ENCODE data around the gene CDH13.

CDH13 gene

DNA sequence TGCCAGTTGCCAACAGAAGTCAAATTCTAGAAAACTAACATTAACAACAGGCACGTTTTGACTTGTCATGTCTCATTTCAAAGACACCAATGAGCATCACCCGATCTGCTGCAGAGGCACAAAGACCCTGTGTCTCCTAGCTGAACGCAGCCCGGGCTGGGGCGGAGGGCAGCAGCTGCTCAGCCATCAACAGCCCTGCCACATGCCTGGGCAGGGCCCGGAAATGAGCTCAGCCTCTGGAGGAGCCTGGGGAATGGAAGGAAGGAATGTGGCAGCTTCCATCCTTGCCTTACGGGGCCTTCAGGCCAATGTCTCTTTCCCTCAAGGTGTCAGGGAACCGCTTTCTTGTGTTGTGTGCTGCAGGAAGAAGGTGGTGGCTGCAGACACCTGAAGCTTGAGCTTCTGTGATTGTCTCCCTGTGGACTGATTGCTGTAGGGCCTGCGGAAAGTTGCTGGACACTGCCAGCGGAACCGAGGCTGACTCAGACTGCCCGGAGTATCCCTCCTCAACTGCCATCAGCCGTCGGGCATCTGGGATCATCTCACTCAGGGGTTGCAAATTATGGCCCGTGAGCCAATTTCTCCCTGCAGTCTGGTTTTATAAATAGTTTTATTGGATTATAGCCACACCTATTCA is 7.3 kb downstream of the CDH13 start:
- no peak overlapping the region for H3K4me3 ChIP-seq (ENCODE audit: low read length)
- no peak for TF ChIP-seq ZNF274 (IDR thresholded peaks at IDR 0.05; ENCODE audit: low read depth, low read length)

DNA sequence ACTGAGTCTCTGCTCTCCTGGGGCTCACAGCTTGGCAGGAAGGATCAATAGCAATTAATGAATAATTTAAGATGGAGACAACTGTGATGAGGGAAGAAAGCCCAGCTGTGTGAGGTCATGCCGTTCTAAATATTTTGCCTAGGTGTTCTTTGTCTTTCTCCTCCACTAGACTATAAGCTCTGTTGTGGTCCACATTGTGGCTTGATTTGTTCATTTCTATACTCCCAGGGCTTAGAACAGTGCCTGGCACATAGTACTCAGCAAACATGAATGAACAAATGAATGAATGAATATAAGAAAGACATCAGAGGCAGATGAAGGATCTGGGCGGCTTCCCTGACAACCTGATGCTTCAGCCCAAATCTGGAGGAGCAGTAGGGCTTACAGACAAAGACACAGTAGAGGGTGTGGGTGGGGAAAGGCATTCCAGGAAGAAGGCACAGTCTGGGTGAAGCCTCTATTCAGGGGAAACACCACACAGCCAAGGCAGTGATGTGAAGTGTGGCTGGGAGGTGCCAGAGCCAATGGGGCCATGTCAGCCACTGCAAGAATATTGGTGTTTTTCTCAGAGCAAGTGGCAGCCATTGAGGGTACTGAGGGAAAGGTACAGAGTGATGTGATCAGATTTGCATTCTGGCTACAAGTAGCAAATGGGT is 8.3 kb downstream of the CDH13 start:
- no peak overlapping the region for H3K4me3 ChIP-seq (ENCODE audit: low read length)
- TF ChIP-seq ZNF274 (IDR thresholded peaks at IDR 0.05; ENCODE audit: low read depth, low read length), result no peak

DNA sequence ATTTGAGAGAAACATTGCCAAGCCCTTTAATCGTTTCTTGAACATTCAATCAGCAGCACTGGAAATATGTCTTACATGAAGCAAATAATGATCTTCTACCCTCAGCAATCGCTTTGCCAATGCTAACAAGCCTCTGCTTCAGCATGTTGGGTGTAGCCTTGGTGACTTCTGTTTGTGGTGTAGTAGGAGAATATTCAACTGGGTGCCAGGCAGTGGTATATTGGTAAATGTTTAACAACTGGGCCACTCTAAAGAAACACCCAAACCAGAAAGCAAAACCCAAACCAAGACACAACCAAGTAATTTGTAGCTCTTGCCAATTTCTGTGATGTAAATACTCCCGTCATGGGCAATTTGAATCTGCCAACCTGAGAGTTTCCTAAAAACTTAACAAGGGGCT is 9.7 kb downstream of the CDH13 start:
- no peak overlapping the region for H3K4me3 ChIP-seq (ENCODE audit: low read length)
- TF ChIP-seq ZNF274 (IDR thresholded peaks at IDR 0.05; ENCODE audit: low read depth, low read length), result no peak

GRCh38 chr16:82636958-82637357 is 10.2 kb downstream of the CDH13 start:
- TF ChIP-seq ZNF274 (IDR thresholded peaks at IDR 0.05; ENCODE audit: low read depth, low read length), result no peak

DNA sequence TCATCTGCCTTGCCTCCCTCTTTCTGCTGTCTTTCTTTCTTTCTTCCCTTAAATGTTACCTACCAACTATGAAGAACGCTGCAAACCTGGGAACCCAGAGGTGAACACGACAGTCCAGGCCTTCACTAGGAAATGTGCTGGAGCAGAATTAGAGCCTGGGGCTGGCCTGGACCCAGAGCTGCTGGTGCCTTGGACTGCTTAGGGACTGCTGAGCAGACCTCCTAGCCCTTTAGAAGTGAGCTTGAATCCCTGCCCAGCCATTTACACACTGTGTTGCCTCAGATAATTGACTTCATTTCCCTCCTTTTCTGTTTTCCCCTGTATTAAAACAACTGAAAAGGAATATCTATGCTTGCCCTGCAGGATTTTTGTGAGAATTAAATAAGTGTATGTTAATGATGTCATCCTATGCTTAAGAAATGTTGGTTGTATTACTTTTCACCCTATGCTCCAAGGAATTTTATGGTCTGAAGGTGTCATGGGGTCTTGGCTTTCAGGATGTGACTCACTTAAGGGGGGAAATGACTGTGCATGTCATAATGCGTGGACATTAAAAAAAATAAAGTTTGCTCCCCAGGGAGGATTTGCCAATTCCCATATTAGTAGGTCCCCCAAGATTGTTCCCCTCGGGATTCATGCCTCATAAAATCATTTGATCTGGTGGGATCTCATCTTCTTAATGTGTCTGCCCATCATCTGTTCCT is 11.5 kb downstream of the CDH13 start:
- H3K4me3 ChIP-seq (ENCODE audit: low read length), result no peak overlapping the region
- no peak for TF ChIP-seq ZNF274 (IDR thresholded peaks at IDR 0.05; ENCODE audit: low read depth, low read length)

More at GRCh38 chr16:82636958-82637357, 10.2 kb downstream of the CDH13 start:
- H3K4me3 ChIP-seq (ENCODE audit: low read length), result no peak overlapping the region

DNA sequence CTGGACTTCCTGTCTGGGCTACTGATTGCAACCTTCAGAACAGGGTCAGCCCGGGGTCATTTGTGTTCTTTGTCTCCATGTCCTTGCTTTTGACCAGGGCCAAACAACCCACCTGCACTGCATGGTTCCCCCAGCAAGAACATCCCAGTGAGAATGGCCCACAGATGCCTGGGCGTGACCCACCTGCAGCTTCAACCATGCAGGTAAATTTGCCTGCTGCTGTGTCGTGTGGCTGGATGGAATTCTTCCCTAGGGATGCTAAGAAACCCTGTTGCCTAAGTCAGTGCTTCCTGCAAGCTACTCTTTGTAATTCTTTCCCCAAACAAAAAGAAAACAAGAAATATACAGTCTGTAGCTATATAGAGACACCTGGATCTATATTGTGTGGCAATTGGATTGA is 12.5 kb downstream of the CDH13 start:
- no peak for TF ChIP-seq ZNF274 (IDR thresholded peaks at IDR 0.05; ENCODE audit: low read depth, low read length)
- H3K4me3 ChIP-seq (ENCODE audit: low read length), result no peak overlapping the region

- no peak for TF ChIP-seq ZNF274 (IDR thresholded peaks at IDR 0.05; ENCODE audit: low read depth, low read length)
- H3K4me3 ChIP-seq (ENCODE audit: low read length), result no peak overlapping the region
These were observed 13.0 kb downstream of the CDH13 start for GRCh38 chr16:82639666-82640336.

- H3K4me3 ChIP-seq (ENCODE audit: low read length), result no peak overlapping the region
- no peak for TF ChIP-seq ZNF274 (IDR thresholded peaks at IDR 0.05; ENCODE audit: low read depth, low read length)
These were observed 14.7 kb downstream of the CDH13 start for GRCh38 chr16:82641336-82641984.

DNA sequence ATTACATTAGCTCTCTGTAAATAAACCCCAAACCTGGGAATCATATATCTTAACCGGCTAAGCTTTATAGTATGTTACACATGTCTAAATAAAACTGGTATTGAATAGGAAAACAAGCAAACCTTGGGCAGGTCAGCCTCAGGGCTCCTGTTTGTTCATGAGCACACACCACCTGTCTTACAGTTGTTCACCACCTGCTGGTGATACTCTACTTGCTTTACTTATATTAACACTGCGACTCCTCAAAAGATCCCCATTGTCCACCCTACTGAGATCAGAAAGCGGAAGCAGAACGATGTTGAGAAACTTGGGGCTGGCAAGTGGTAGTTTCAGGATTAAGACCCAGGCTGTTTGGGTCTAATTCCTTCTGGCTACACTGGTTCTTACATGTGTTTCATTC is 16.4 kb downstream of the CDH13 start:
- no peak for TF ChIP-seq ZNF274 (IDR thresholded peaks at IDR 0.05; ENCODE audit: low read depth, low read length)
- H3K4me3 ChIP-seq (ENCODE audit: low read length), result no peak overlapping the region

GRCh38 chr16:82643936-82644630 is 17.3 kb downstream of the CDH13 start:
- TF ChIP-seq ZNF274 (IDR thresholded peaks at IDR 0.05; ENCODE audit: low read depth, low read length), result no peak
- no peak overlapping the region for H3K4me3 ChIP-seq (ENCODE audit: low read length)

DNA sequence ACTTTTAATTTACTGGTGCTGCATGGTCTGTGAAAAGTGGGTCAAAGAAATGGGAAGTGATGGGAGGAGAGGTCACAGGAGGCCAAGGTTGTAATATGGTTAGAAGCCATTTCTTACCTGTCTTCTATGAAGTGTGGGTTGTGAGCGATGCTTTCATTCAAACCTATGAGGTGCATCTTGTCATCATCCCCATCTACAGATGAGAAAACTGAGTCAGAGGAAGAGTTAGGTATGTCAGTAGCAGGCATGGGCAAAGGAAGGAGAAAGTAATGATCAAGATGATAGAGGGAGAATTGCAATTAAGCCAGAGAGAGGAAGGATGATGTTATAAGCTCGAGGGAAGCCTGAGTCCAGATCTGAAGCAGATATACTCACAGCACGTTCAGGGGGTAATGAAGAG is 19.7 kb downstream of the CDH13 start:
- no peak for TF ChIP-seq ZNF274 (IDR thresholded peaks at IDR 0.05; ENCODE audit: low read depth, low read length)
- H3K4me3 ChIP-seq (ENCODE audit: low read length), result no peak overlapping the region

DNA sequence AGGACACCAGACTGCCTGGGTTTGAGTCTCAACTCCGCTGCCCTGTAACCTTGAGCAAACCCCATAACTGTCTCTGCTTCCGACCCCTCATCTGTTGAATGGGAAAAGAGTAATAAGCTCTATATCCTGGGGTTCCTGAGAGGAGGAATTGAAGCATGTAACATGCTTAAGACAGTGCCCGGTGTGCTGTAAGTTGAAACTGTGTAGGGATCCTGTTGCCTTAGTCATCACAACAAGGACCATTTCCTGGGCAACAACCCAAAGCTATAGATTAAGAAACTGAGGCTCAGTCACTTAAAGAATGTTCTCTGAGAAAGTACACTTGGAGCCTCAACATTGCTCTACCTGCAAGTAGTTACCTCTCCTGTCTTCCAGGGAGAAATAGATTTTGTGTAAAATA is 23.0 kb downstream of the CDH13 start:
- no peak for TF ChIP-seq ZNF274 (IDR thresholded peaks at IDR 0.05; ENCODE audit: low read depth, low read length)
- no peak overlapping the region for H3K4me3 ChIP-seq (ENCODE audit: low read length)

- H3K4me3 ChIP-seq (ENCODE audit: low read length), result no peak overlapping the region
These were observed 24.0 kb downstream of the CDH13 start for GRCh38 chr16:82650804-82651203.

More at GRCh38 chr16:82650804-82651203, 24.0 kb downstream of the CDH13 start:
- no peak for TF ChIP-seq ZNF274 (IDR thresholded peaks at IDR 0.05; ENCODE audit: low read depth, low read length)
